Adrenal gland (tissue), 5 donors: Measurements from ENCODE around the gene CD72.
"Not testable (repeated sequence)": the region's sequence is repeated elsewhere in the genome, so short reads cannot be mapped to it uniquely, and the experiment has no call there.

ENCODE experiments used
- CTCF ChIP-seq, 6 experiments: fragments of 450-650 bp in 4 of 6; fragments of 200-600 bp in 2 of 6; sonication (generic) in 1 of 6; IDR thresholded peaks; 1 replicate in 5 of 6; 2 replicates in 1 of 6; pipeline versions ENCODE4 v1.5.1 to v1.8.0; 2016 to 2021; ENCODE audit warnings: antibody characterized with exemption in 6 of 6, mild to moderate bottlenecking in 2 of 6, moderate library complexity in 1 of 6
- POLR2A ChIP-seq, 2 donors: fragments of 450-650 bp; IDR thresholded peaks; one replicate each; pipeline ENCODE4 v1.6.1; 2017; ENCODE audit warnings: antibody characterized with exemption in 2 of 2, mild to moderate bottlenecking in 2 of 2, moderate library complexity in 1 of 2
- donor health status: DM: no; HTN: no; CAD: no.

DNA sequence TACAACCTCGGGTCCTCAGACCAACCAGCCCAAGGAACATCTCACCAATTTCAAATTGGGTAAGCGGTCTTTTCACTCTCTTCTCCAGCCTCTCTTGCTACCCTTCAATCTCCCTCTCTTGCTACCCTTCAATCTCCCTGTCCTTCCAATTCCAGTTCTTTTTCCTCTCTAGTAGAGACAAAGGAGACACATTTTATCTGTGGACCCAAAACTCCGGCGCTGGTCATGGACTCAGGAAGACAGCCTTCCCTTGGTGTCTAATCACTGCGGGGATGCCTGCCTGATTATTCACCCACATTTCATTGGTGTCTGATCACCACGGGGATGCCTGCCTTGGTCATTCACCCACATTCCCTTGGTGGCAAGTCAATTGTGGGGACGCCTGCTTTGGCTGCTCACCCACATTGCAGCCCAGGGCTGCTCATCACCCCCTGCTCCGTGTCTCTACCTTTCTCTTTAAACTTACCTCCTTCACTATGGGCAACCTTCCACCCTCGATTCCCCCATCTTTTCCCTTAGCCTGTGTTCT lies 19.3 kb upstream of the CD72 start:
- not testable (repeated sequence) for TF ChIP-seq CTCF, POLR2A (IDR thresholded peaks at IDR 0.05)
